HL-60 (cell line): ENCODE data around the gene SRPX.
A peak's percentile ranks its signal among the peaks of the same experiment; 100 is the strongest.

Experiments used
- DNase-seq, 2 experiments: peaks; one replicate each; pipeline ENCODE4 v3.0.0-alpha.2; 2010 to 2020; ENCODE audit warnings: low read depth in 1 of 2, low spot score in 1 of 2
- H3K27ac ChIP-seq: fragments of 250-450 bp; sonication (Bioruptor Pico); replicated peaks from 2 replicates; pipeline ENCODE4 v1.5.1; 2020; ENCODE audit warnings: mild to moderate bottlenecking, moderate library complexity
- H3K27me3 ChIP-seq: fragments of 250-450 bp; sonication (Bioruptor Pico); 2 replicates; pipeline ENCODE4 v1.5.1; 2021; ENCODE audit warnings: mild to moderate bottlenecking, moderate library complexity; ENCODE audit not compliant: insufficient read depth, poor library complexity, severe bottlenecking
- H3K4me3 ChIP-seq: replicated peaks from 2 replicates; pipeline ENCODE4 v1.5.1; 2011; ENCODE audit warnings: mild to moderate bottlenecking, control low read depth, low read length; ENCODE audit not compliant: insufficient read depth
- CTCF ChIP-seq: IDR thresholded peaks from one replicate; pipeline ENCODE4 v1.5.1; 2011; ENCODE audit warnings: low read length, control low read depth, inconsistent platforms; ENCODE audit not compliant: insufficient read depth
- GABPA ChIP-seq: IDR thresholded peaks from 2 replicates; pipeline ENCODE4 v1.6.1; 2012; ENCODE audit warnings: low read depth
- POLR2AphosphoS5 ChIP-seq: IDR thresholded peaks from 2 replicates; pipeline ENCODE4 v1.6.1; 2012; ENCODE audit warnings: low read depth
- REST ChIP-seq: IDR thresholded peaks from 2 replicates; pipeline ENCODE4 v1.6.1; 2012; ENCODE audit warnings: low read depth; ENCODE audit not compliant: insufficient replicate concordance
- SPI1 ChIP-seq: IDR thresholded peaks from 2 replicates; pipeline ENCODE4 v1.6.1; 2012; ENCODE audit warnings: low read depth, mild to moderate bottlenecking, borderline replicate concordance

SRPX gene

GRCh38 chrX:38260231-38260630, 39.6 kb upstream of the SRPX start:
- H3K4me3 ChIP-seq: no peak overlapping the region
- TF ChIP-seq CTCF (peak; percentile 12), POLR2AphosphoS5 (no peak)

GRCh38 chrX:38256019-38256418, 35.3 kb upstream of the SRPX start:
- Histone ChIP-seq H3K27me3 (no peaks in the 10 kb centered on the region), H3K4me3 (no peak overlapping the region), H3K27ac (no peak overlapping the region)
- no peak for DNase-seq
- TF ChIP-seq SPI1 (no peak), GABPA (no peak), POLR2AphosphoS5 (no peak), CTCF (no peak), REST (no peak)

More at GRCh38 chrX:38260231-38260630, 39.6 kb upstream of the SRPX start:
- no peak overlapping the region for H3K27ac ChIP-seq
- no peaks in the 10 kb centered on the region for H3K27me3 ChIP-seq
- DNase-seq: peak in 1 of 2 experiments; percentile 25

- no peaks in the 10 kb centered on the region for H3K27me3 ChIP-seq
- no peak overlapping the region for H3K27ac ChIP-seq
- TF ChIP-seq POLR2AphosphoS5: no peak
- TF ChIP-seq GABPA: no peak
- H3K4me3 ChIP-seq: no peak overlapping the region
- no peak for DNase-seq
Measured at GRCh38 chrX:38249965-38250364, 29.3 kb upstream of the SRPX start.

- Histone ChIP-seq H3K27me3 (no peaks in the 10 kb centered on the region), H3K4me3 (no peak overlapping the region), H3K27ac (no peak overlapping the region)
- no peak for TF ChIP-seq POLR2AphosphoS5
- TF ChIP-seq REST: no peak
- TF ChIP-seq GABPA: no peak
- no peak for TF ChIP-seq SPI1
- no peak for TF ChIP-seq CTCF
- no peak for DNase-seq
Measured at GRCh38 chrX:38247051-38247450, 26.4 kb upstream of the SRPX start.
